Stimulated activated CD8-positive, alpha-beta memory T cell treated with anti-CD3 and anti-CD28 coated beads, Interleukin-7, amount 100 ng/mL, for 24 hours (primary cell): Measurements from ENCODE around the gene IFNB1.

Experiments
- DNase-seq: peaks from one replicate; pipeline ENCODE4 v3.0.0-alpha.2; 2020; ENCODE audit warnings: low read depth

IFNB1 gene

GRCh38 chr9:21077781-21078180 lies at the start of gene IFNB1:
Gene IFNB1 (minus strand): TSS chr9:21077942. CDS start chr9:21077869, 73 bp downstream.
- no peak for DNase-seq

DNA sequence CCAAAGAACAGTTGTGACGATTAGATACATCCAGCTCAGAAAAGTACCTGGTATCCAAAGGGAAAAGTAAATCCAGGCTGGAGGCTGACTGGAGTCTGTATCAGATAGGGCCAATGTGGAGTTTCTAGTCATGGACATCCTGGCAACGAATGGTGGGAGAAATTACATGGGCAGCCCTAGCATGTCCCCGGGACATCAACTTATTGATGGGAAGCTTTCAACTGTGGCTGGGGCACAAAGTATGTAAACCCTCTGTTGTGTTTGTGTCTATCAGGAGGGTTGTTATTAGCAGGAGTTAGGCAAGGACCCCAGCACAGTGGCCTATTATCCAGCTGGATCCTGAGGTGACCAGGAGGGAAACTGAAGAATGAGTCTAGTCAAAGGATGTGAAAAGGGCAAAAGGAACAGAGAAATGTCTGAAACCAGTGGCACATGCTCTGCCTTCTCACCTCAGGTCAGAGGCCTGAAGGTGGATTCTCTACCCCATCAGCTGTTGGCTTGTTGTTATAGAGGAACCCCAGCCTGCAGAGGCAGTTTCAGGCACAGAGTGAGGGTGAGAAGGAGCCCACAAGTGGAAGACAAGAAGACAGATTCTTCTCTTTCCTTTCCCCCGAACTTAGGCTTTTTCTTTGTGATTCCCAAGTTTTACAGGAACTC lies 44.0 kb upstream of the IFNB1 start:
- DNase-seq = no peak

- DNase-seq = no peak
Measured at GRCh38 chr9:21121079-21121478, 43.3 kb upstream of the IFNB1 start.

DNA sequence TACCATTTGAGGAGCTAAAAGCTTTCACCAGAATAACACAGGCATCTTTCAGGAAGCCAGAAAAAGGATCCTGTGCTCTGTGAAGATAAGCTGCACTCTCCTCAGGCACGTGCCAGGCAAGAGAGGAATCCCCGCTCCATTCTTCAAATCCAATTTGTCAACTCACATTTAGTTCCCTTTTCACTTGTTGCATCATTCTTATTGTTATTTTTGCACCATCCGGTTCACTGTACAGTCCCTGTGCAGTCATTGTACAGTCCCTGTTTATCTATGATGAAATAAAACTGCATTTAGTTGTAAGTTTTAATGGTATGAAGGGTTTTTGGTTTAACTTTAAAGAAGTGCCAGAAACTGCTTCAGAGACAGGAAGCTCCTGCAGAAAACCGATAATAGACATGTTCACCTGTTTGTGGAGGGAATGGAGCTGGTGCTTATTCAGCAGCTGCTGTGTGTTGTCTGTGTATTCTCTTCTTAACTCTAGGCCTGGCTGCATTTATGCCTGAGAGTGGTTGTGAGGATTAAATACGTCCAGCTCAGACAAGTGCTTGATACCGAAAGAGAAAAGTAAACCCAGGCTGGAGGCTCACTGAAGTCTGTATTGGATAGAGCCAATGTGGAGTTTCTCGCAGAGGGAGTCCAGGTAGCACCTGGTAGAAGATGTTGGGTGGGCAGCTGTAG lies 41.5 kb upstream of the IFNB1 start:
- no peak for DNase-seq

DNA sequence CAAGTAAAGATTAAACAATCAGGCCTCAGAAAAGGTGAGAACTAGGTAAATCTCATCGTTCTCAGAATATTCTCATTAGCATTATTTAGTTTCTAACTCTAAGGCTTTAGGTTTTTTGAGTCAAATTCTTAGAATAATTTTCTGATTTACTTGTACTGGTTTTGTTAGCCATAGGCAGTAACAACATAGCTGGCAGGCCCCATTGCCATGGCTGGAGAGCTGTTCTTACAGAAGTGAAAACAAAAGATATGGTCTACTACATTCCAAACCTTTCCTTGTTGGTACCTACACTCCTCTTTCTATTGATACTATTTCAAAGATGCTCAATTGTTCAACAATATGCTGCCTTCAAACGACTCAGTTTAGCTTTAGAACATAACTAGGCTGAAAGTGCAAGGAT lies 36.6 kb upstream of the IFNB1 start:
- no peak for DNase-seq

- no peak for DNase-seq
Measured at GRCh38 chr9:21110708-21111576, 33.2 kb upstream of the IFNB1 start.

GRCh38 chr9:21104787-21105186 lies 27.0 kb upstream of the IFNB1 start:
- no peak for DNase-seq

DNA sequence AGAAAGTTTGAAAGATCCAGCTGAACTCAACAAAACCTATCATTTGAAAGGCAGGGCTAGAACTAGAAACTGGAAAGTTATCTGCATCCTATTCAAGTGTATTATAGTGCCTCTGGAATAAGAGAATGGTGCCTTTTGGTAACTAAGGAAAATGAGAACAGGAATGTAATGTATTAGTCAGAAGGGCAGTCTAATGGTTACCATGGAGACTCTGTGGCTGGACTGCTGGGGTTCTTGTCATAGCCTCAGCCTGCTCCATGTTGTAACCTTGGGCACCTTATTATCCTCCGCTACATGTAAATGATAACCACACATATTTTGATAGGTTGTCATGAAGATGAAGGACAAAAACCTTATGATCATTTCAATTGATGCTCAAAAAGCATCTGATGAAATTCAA lies 24.6 kb upstream of the IFNB1 start:
- DNase-seq = no peak

DNA sequence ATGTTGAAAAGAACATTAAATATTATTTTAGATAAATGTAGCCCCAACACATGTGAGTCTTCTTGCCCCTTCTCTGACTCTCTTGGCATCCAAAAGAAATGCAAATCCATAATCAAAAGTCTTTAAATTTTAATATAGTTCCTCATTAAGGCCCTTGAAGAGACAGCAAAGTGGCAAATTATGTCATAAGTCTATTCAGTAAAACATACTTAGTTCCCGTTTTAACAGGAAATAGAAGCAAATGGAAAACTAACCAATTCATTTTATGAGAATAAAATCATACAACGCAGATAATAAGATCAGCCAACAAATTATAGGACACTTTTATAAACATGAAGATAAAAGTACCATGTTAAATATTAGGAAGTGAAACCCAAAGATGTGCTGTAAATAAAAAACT lies 20.1 kb upstream of the IFNB1 start:
- no peak for DNase-seq

DNA sequence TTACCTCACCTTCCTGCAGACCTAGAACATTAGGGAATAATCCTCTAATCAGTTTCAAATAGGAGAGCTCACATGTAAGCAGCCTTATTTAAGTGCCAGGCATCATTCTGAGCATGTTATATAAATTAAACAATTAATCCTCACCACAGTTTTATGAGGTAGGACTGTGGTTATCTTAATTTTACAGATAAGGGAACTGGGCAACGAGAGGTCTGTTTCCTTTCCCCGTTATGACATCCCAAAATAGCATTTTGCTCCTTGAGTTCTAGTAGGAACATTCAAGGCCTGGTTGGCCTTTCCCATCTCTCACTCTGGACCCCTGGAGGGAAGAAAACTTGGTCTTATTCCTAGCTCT lies 19.1 kb upstream of the IFNB1 start:
- no peak for DNase-seq

DNA sequence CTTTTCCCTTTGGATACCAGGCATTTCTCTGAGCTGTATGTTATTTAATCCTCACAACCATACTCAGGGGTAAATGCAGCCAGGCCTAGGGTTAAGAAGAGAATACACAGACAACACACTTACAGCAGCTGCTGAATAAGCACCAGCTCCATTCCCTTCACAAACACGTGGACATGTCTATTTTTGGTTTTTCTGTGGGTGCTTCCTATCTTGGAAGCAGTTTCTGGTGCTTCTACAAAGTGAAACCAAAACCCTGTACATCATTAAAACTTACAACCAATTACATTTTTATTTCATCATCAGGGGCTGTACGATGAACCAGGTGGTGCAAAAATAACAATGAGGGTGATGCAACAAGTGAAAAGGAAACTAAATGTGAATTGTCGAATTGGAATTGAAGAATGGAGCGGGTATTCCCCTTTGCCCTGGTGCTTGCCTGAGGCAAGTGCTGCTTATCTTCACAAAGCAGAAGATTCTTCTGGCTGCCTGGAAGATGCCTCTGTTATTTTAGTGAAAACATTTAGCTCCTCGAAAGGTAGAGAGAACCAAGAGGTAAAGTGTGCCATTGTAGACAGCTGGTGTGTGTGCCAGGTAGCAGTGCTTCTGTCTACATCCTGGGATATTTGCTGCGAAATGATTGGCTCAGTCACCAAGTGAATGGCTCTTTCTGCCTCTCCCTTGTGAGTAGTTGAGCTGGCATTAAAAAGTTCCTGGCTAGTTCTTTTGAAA lies 18.6 kb upstream of the IFNB1 start:
- no peak for DNase-seq

- DNase-seq = no peak
Measured at GRCh38 chr9:21095561-21095960, 17.8 kb upstream of the IFNB1 start.

- DNase-seq = no peak
Measured at GRCh38 chr9:21086538-21086937, 8.8 kb upstream of the IFNB1 start.

- DNase-seq = no peak
Measured at GRCh38 chr9:21085005-21085404, 7.3 kb upstream of the IFNB1 start.

DNA sequence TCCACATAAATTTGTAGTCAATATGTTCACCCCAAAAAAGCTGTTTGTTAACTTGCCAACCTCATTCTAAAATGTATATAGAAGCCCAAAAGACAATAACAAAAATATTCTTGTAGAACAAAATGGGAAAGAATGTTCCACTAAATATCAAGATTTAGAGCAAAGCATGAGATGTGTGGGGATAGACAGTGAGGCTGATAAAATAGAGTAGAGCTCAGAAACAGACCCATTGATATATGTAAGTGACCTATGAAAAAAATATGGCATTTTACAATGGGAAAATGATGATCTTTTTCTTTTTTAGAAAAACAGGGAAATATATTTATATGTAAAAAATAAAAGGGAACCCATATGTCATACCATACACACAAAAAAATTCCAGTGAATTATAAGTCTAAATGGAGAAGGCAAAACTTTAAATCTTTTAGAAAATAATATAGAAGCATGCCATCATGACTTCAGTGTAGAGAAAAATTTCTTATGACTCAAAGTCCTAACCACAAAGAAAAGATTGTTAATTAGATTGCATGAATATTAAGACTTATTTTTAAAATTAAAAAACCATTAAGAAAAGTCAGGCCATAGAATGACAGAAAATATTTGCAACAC lies 6.6 kb upstream of the IFNB1 start:
- no peak for DNase-seq

DNA sequence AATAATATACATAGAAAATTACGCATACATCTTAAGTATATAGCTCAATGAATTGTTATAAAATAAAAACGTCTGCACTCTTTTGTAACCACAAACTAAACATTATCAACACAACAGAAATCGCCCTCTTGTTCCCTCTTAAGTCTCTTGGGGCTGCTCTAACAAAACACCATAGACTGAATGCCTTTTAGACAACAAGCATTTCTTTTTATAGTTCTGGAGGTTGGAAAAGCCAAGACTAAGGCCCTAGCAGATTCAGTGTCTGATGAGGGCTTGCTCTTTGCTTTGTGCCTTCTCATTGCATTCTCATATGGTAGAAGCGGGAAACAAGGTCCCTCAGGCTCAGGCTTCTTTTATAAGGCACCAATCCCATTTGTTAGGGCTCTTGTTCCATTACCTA lies 4.9 kb upstream of the IFNB1 start:
- no peak for DNase-seq

DNA sequence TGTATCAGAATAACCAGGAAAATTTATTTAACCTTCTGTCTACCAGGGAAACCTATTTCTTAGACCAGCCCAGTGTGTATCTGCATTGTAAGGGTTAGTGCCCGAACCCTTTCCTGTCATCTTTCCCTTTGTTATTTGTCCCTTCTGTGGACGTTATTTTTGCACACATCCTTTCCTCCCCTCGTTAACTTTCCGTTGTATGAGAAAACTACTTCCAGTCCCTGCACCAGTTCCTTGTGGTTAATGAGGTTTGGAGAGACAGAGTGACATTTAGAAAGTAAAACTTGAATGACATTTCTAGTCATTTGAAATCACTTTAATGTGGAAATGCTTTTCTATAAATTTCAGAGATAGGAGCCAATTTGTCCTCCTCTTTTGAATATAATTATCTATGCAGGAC lies 4.3 kb upstream of the IFNB1 start:
- DNase-seq = no peak

GRCh38 chr9:21081451-21081850 lies 3.7 kb upstream of the IFNB1 start:
- no peak for DNase-seq

GRCh38 chr9:21080793-21081192 lies 3.1 kb upstream of the IFNB1 start:
- no peak for DNase-seq

GRCh38 chr9:21078702-21079101 lies 960 bp upstream of the IFNB1 start:
- DNase-seq = no peak

GRCh38 chr9:21075484-21075883 lies 2.3 kb downstream of the IFNB1 start:
- no peak for DNase-seq

GRCh38 chr9:21070906-21071305 lies 6.8 kb downstream of the IFNB1 start:
- DNase-seq = no peak
